Measurements from ENCODE around the gene SULT1A1.

SULT1A1 gene

DNA sequence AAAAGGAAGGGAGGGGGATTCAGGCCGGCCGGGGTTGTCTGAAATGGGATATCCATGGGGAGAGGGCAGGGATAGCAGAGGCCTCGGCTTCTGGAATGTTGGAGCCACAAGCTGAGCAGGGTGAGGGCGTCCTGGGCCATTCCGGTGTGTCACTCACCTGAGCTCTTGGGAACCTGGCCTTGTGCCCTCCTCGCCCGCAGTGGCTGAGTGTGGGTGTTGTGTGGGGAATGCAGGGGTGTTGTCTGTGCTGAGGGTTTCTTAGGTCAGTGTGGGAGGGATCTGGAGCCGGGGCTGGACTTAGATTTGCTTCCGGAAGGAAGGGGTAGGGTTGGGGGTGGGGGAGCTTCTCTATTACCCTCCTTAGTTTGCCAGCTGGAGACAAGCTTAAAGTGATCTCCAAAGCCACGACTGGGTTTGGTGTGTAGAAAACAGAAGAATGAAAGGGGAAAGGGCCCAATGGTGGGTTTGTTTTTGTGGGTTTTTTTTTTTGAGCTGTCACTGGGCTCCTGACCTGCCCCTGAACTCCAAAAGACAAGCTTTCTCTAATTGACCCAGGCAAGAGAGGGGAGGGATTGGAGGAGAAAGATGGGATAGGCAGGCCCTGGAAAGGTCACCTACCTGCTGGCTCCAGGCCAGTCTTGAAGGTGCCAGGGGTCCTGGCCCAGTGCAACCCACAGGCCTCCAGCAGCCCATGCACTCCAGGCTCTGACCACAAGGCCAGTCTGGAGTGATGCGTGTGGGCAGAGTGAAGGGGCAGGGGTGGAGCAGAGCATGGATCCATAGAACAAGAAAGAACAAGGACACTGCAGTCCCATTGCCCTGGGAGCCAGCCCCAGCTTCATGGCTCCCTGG is 12.8 kb downstream of the SULT1A1 start, which contains the start of gene SULT1A2:
Gene SULT1A2 (minus strand): TSS at position 211 of the 852 bp plus-strand sequence. CDS start 1,120 bp downstream, outside the sequence.
- TF ChIP-seq POLR2AphosphoS5 (IDR thresholded peaks at IDR 0.05; ENCODE audit: low read depth, low read length) (no peak), TAF1 (IDR thresholded peaks at IDR 0.05; ENCODE audit: borderline replicate concordance, insufficient read depth, low read length) (no peak), SIN3A (IDR thresholded peaks at IDR 0.05; ENCODE audit: borderline replicate concordance, insufficient read depth, low read length) (no peak)
- TF ChIP-seq, protein P1, sequence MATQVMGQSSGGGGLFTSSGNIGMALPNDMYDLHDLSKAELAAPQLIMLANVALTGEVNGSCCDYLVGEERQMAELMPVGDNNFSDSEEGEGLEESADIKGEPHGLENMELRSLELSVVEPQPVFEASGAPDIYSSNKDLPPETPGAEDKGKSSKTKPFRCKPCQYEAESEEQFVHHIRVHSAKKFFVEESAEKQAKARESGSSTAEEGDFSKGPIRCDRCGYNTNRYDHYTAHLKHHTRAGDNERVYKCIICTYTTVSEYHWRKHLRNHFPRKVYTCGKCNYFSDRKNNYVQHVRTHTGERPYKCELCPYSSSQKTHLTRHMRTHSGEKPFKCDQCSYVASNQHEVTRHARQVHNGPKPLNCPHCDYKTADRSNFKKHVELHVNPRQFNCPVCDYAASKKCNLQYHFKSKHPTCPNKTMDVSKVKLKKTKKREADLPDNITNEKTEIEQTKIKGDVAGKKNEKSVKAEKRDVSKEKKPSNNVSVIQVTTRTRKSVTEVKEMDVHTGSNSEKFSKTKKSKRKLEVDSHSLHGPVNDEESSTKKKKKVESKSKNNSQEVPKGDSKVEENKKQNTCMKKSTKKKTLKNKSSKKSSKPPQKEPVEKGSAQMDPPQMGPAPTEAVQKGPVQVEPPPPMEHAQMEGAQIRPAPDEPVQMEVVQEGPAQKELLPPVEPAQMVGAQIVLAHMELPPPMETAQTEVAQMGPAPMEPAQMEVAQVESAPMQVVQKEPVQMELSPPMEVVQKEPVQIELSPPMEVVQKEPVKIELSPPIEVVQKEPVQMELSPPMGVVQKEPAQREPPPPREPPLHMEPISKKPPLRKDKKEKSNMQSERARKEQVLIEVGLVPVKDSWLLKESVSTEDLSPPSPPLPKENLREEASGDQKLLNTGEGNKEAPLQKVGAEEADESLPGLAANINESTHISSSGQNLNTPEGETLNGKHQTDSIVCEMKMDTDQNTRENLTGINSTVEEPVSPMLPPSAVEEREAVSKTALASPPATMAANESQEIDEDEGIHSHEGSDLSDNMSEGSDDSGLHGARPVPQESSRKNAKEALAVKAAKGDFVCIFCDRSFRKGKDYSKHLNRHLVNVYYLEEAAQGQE (IDR thresholded peaks at IDR 0.05; ENCODE audit: insufficient read depth in 1 of 2, low read depth in 2 of 2, low read length in 2 of 2), result no peak

DNA sequence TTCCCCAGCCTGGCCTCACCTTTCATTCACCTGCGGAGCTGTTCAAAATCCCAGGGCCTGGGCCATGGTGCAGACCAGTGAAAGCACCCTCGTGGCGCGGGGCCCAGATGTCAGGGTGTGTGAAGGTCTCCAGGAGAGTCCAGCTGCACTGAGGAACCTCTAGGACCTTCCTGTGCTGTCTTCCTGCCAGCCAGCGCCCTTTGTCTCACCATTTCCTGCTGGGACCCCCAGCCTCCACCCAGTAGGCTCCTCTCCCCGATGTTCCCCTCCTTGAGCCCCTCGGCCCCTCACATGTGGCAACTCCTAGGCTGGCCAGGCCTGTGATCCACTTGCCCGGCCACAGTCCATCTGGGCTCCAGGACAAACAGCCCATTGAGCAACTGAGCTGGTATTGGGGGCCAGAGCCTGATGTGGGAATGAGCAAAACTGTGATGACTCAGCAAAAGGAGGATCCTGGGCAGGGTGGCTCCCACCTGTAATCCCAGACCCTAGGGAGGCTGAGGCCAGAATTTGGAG is 13.7 kb downstream of the SULT1A1 start:
- no peak for TF ChIP-seq SIN3A (IDR thresholded peaks at IDR 0.05; ENCODE audit: borderline replicate concordance, insufficient read depth, low read length)
- TF ChIP-seq, protein P1 (IDR thresholded peaks at IDR 0.05; ENCODE audit: insufficient read depth in 1 of 2, low read depth in 2 of 2, low read length in 2 of 2), result no peak
- TF ChIP-seq FOXP2 (optimal IDR thresholded peaks at IDR 0.05; ENCODE audit: borderline replicate concordance, extremely low read depth, extremely low read length, insufficient read depth), result no peak
- no peak for TF ChIP-seq POLR2AphosphoS5 (IDR thresholded peaks at IDR 0.05; ENCODE audit: low read depth, low read length)
- TF ChIP-seq TAF1 (IDR thresholded peaks at IDR 0.05; ENCODE audit: borderline replicate concordance, insufficient read depth, low read length), result no peak

DNA sequence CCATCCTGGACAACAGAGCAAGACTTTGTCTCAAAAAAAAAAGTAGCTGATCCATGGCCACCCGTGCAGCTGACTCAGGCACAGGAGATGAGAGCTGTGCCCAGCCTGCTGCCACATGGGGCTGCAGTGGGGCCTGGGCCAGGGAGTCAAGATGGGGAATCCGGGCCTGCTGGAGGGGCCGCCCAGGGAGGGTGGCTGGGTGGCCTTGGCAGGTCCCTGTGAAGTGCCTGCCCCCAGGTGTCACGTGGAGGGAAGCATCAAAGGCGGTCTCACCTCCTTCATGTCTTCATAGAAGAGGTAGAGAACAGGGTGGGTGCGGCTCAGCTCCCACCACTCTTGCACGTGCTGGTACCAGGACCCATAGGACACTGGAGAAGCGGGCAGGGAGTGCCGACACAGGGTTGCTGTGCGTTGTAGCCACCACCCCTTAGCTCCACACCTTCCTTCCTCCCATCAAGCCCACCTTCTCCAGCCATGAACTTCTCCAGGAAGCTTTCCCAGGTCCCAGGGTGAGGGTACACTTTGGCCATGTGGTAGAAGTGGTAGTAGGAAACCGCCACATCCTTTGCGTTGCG is 16.8 kb downstream of the SULT1A1 start:
- TF ChIP-seq, protein P1 (IDR thresholded peaks at IDR 0.05; ENCODE audit: insufficient read depth in 1 of 2, low read depth in 2 of 2, low read length in 2 of 2), result no peak
- TF ChIP-seq FOXP2 (optimal IDR thresholded peaks at IDR 0.05; ENCODE audit: borderline replicate concordance, extremely low read depth, extremely low read length, insufficient read depth) (no peak), TAF1 (IDR thresholded peaks at IDR 0.05; ENCODE audit: borderline replicate concordance, insufficient read depth, low read length) (no peak), SIN3A (IDR thresholded peaks at IDR 0.05; ENCODE audit: borderline replicate concordance, insufficient read depth, low read length) (no peak)

GRCh38 chr16:28592511-28592910 is 17.3 kb downstream of the SULT1A1 start:
- TF ChIP-seq FOXP2 (optimal IDR thresholded peaks at IDR 0.05; ENCODE audit: borderline replicate concordance, extremely low read depth, extremely low read length, insufficient read depth) (no peak), TAF1 (IDR thresholded peaks at IDR 0.05; ENCODE audit: borderline replicate concordance, insufficient read depth, low read length) (no peak), POLR2AphosphoS5 (IDR thresholded peaks at IDR 0.05; ENCODE audit: low read depth, low read length) (no peak), SIN3A (IDR thresholded peaks at IDR 0.05; ENCODE audit: borderline replicate concordance, insufficient read depth, low read length) (no peak)
- TF ChIP-seq, protein P1 (IDR thresholded peaks at IDR 0.05; ENCODE audit: insufficient read depth in 1 of 2, low read depth in 2 of 2, low read length in 2 of 2), result no peak
